ENCODE data around the gene SIRT5.
A peak's percentile ranks its signal among the peaks of the same experiment; 100 is the strongest.

SIRT5 gene

GRCh38 chr6:13536796-13537526 lies 37.4 kb upstream of the SIRT5 start:
- Histone ChIP-seq H3K4me3 (ENCODE audit: low read length) (no peak overlapping the region), H4K20me1 (ENCODE audit: insufficient read depth, low read length) (no peaks in the 10 kb centered on the region), H3K27me3 (replicated peaks; ENCODE audit: insufficient read depth, low read length) (peaks cover 3% of the 10 kb centered on the region; the same call in 1 of the 2 replicates), H3K9ac (ENCODE audit: low read length) (no peak overlapping the region), H3F3A (ENCODE audit: insufficient read depth, low read length) (0 out of 2 replicates have a peak, but pooled peaks cover 9% of the 10 kb centered on the region), H3K36me3 (replicated peaks; ENCODE audit: insufficient read depth, low read length) (no peaks in the 10 kb centered on the region), H3K9me3 (replicated peaks; ENCODE audit: insufficient read depth, low read length) (no peaks in the 10 kb centered on the region), H3K4me1 (ENCODE audit: low read length) (peaks cover 21% of the 10 kb centered on the region), H3K79me2 (ENCODE audit: low read length) (no peaks in the 10 kb centered on the region), H3K27ac (ENCODE audit: low read length) (no peak overlapping the region), H3K9me2 (replicated peaks; ENCODE audit: insufficient read depth, low read length) (no peaks in the 10 kb centered on the region), H3K4me2 (ENCODE audit: low read depth, low read length) (no peak overlapping the region), H2AFZ (ENCODE audit: low read length) (no peak overlapping the region)
- no peak for DNase-seq
- no peak for TF ChIP-seq EZH2 (optimal IDR thresholded peaks at IDR 0.05; ENCODE audit: low read depth, low read length)
- TF ChIP-seq CTCF (IDR thresholded peaks at IDR 0.05; ENCODE audit: low read length) = no peak
- TF ChIP-seq EZH2phosphoT487 (IDR thresholded peaks at IDR 0.05; ENCODE audit: low read length) = no peak

GRCh38 chr6:13537527-13537897 lies 36.9 kb upstream of the SIRT5 start:
- no peaks in the 10 kb centered on the region for H3K9me2 ChIP-seq (replicated peaks; ENCODE audit: insufficient read depth, low read length)
- 0 out of 2 replicates have a peak, but pooled peaks cover 9% of the 10 kb centered on the region for H3F3A ChIP-seq (ENCODE audit: insufficient read depth, low read length)
- no peaks in the 10 kb centered on the region for H3K9me3 ChIP-seq (replicated peaks; ENCODE audit: insufficient read depth, low read length)
- peaks cover 16% of the 10 kb centered on the region; the same call in 1 of the 2 replicates for H3K4me1 ChIP-seq (ENCODE audit: low read length)
- TF ChIP-seq EZH2 (optimal IDR thresholded peaks at IDR 0.05; ENCODE audit: low read depth, low read length) = no peak
- no peak for TF ChIP-seq EZH2phosphoT487 (IDR thresholded peaks at IDR 0.05; ENCODE audit: low read length)
- TF ChIP-seq CTCF (IDR thresholded peaks at IDR 0.05; ENCODE audit: low read length) = no peak
- no peaks in the 10 kb centered on the region for H3K36me3 ChIP-seq (replicated peaks; ENCODE audit: insufficient read depth, low read length)
- no peak for DNase-seq
- no peak overlapping the region for H3K4me2 ChIP-seq (ENCODE audit: low read depth, low read length)
- peaks cover 3% of the 10 kb centered on the region; the same call in 1 of the 2 replicates for H3K27me3 ChIP-seq (replicated peaks; ENCODE audit: insufficient read depth, low read length)
- no peak overlapping the region for H2AFZ ChIP-seq (ENCODE audit: low read length)
- H4K20me1 ChIP-seq (ENCODE audit: insufficient read depth, low read length) = no peaks in the 10 kb centered on the region
- no peak overlapping the region for H3K4me3 ChIP-seq (ENCODE audit: low read length)
- no peaks in the 10 kb centered on the region for H3K79me2 ChIP-seq (ENCODE audit: low read length)
- H3K27ac ChIP-seq (ENCODE audit: low read length) = no peak overlapping the region
- no peak overlapping the region for H3K9ac ChIP-seq (ENCODE audit: low read length)

- Histone ChIP-seq H3K79me2 (ENCODE audit: low read length) (no peaks in the 10 kb centered on the region), H3K4me2 (ENCODE audit: low read depth, low read length) (no peak overlapping the region), H4K20me1 (ENCODE audit: insufficient read depth, low read length) (no peaks in the 10 kb centered on the region), H3K4me1 (ENCODE audit: low read length) (peaks cover 11% of the 10 kb centered on the region; the same call in 1 of the 2 replicates), H3K9me2 (replicated peaks; ENCODE audit: insufficient read depth, low read length) (no peaks in the 10 kb centered on the region), H2AFZ (ENCODE audit: low read length) (no peak overlapping the region), H3K27me3 (replicated peaks; ENCODE audit: insufficient read depth, low read length) (peaks cover 3% of the 10 kb centered on the region; the same call in 1 of the 2 replicates), H3K27ac (ENCODE audit: low read length) (no peak overlapping the region), H3K4me3 (ENCODE audit: low read length) (no peak overlapping the region), H3K9me3 (replicated peaks; ENCODE audit: insufficient read depth, low read length) (no peaks in the 10 kb centered on the region), H3K36me3 (replicated peaks; ENCODE audit: insufficient read depth, low read length) (no peaks in the 10 kb centered on the region), H3F3A (ENCODE audit: insufficient read depth, low read length) (0 out of 2 replicates have a peak, but pooled peaks cover 7% of the 10 kb centered on the region), H3K9ac (ENCODE audit: low read length) (no peak overlapping the region)
- peak; percentile 43 for TF ChIP-seq CTCF (IDR thresholded peaks at IDR 0.05; ENCODE audit: low read length)
- no peak for TF ChIP-seq EZH2phosphoT487 (IDR thresholded peaks at IDR 0.05; ENCODE audit: low read length)
- TF ChIP-seq EZH2 (optimal IDR thresholded peaks at IDR 0.05; ENCODE audit: low read depth, low read length) = no peak
- peak; percentile 58 for DNase-seq
Measured at GRCh38 chr6:13538084-13538483, 36.3 kb upstream of the SIRT5 start.

Measured in MM.1S (cell line).